ENCODE measurements around the gene STK32A.

Gene STK32A

GRCh38 chr5:147427521-147428401, 192.9 kb downstream of the STK32A start:
- DNase-seq: no peak

GRCh38 chr5:147430628-147431027, 195.8 kb downstream of the STK32A start:
- DNase-seq: no peak

GRCh38 chr5:147431586-147431985, 196.8 kb downstream of the STK32A start:
- no peak for DNase-seq

DNA sequence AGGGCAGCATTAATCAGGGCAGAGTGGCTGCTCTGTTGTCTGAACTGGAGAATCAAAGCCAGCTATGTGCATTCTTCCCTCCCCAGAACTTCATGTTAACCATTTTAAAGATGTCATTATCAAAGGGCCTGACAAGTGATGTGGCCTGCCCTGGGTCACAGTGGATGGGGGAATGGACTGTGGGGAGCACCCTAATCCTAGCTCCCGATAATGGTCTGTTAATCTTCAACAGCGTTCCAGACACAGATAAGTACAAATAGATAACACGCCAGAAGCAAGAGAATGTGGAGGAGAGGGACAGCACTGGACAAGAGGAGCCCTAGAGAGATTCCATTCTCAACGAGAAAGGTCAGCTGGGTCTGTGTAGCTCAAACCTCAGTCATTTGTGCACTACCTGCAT, 197.5 kb downstream of the STK32A start:
- DNase-seq: no peak

DNA sequence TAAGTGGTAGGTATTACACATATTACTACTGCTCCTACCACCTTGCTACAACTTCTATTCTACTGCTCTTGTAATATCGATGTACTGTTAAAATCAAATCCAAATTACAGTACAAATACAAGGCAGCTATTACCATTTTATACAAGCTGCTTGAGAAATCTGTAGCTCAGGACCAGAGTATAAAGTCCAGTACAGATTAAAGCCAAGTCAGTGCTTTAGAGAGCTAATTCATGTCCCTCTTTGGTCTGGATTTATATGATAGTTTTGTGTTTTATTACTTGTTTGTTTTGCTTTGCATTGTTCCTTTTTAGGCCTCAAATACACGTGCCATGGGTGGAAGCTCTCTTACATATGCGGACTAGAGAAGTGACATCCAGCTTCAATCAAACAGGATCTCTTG, 199.2 kb downstream of the STK32A start:
- no peak for DNase-seq

DNA sequence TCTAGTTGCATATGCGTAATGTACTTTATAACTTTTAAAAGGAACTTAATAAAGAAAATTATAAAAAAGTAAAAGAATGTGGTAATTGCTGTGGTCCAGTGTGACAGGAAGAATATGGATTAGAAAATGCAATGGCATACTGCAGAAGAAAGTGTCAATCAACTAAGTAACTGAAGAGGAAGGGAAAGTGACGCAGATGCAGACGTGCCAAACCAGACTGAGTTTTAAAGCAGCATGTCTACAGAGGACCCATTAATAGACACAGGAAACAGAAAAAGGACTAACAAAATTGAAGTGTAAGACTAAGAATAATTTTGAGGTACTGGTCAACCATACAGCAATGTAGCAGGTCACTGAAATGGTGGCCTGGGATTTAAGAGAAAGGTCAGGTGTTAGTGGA, 201.8 kb downstream of the STK32A start:
- DNase-seq: no peak

GRCh38 chr5:147437161-147437596, 202.4 kb downstream of the STK32A start:
- DNase-seq: no peak
